Cardiac fibroblast (primary cell): ENCODE measurements around the gene CACNB4.
A peak's percentile ranks its signal among the peaks of the same experiment; 100 is the strongest.

Source experiments
- DNase-seq, 2 donors: peaks; one replicate each; pipeline versions ENCODE4 v3.0.0 to v3.0.0-alpha.2; 2010; ENCODE audit warnings: low read depth in 2 of 2
- H3K4me3 ChIP-seq, 2 donors: replicated peaks in 1 of 2; 1 replicate in 1 of 2; 2 replicates in 1 of 2; pipeline ENCODE4 v1.5.1; 2011; ENCODE audit warnings: low read depth in 2 of 2, low read length in 2 of 2, mild to moderate bottlenecking in 2 of 2, moderate library complexity in 1 of 2
- TF ChIP-seq, protein P1 (sequence below): IDR thresholded peaks from one replicate; pipeline ENCODE4 v1.5.1; 2011; ENCODE audit warnings: low read depth, mild to moderate bottlenecking, low read length, inconsistent platforms

CACNB4 gene

GRCh38 chr2:151830961-151831360, 267.9 kb downstream of the CACNB4 start:
- DNase-seq = no peak
- no peak overlapping the region for H3K4me3 ChIP-seq
- TF ChIP-seq, protein P1, sequence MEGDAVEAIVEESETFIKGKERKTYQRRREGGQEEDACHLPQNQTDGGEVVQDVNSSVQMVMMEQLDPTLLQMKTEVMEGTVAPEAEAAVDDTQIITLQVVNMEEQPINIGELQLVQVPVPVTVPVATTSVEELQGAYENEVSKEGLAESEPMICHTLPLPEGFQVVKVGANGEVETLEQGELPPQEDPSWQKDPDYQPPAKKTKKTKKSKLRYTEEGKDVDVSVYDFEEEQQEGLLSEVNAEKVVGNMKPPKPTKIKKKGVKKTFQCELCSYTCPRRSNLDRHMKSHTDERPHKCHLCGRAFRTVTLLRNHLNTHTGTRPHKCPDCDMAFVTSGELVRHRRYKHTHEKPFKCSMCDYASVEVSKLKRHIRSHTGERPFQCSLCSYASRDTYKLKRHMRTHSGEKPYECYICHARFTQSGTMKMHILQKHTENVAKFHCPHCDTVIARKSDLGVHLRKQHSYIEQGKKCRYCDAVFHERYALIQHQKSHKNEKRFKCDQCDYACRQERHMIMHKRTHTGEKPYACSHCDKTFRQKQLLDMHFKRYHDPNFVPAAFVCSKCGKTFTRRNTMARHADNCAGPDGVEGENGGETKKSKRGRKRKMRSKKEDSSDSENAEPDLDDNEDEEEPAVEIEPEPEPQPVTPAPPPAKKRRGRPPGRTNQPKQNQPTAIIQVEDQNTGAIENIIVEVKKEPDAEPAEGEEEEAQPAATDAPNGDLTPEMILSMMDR = no peak

- TF ChIP-seq, protein P1 = no peak
- DNase-seq = no peak
- peak overlapping the region; percentile 45 to 83 for H3K4me3 ChIP-seq
Observed at GRCh38 chr2:151828890-151829324, 269.9 kb downstream of the CACNB4 start.

GRCh38 chr2:151828143-151828889, 270.5 kb downstream of the CACNB4 start, which contains the start of gene ARL5A:
Gene ARL5A (minus strand): TSS chr2:151828421. CDS start chr2:151828176, 245 bp downstream.
- H3K4me3 ChIP-seq = peak within 1 kb of the TSS; percentile 83 to 92
- DNase-seq = peak; percentile 96 to 98
- TF ChIP-seq, protein P1 = no peak

DNA sequence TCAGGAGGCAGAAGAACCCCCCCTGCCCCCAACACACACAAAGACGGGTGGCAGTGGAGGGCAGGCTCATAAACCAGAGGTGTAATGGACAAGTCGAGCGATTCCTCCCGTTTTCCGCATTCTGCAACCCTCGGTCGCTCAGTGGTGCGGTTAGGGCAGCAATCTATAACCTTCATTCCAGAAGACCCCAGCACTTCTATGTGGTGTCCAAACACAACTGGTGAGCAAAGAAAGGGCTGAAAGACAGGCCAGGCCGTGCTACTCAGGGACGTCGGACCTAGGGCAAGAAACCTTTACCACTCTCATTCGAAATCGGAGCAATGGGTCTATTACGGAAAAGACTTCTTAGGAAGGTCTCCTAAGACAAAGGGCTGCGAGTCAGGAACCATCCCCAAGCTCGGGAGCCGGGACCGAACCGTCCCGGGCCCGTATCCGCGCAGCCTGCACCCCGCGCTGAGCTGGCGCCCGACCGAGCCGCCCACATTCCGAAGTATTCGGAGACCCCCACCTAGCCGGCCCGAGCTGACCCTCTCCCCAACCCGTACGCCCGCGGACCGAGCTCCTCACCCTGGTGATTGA, 271.2 kb downstream of the CACNB4 start:
- DNase-seq = peak; percentile 29 to 34
- peak overlapping the region; percentile 83 to 92 for H3K4me3 ChIP-seq
- TF ChIP-seq, protein P1 = no peak

DNA sequence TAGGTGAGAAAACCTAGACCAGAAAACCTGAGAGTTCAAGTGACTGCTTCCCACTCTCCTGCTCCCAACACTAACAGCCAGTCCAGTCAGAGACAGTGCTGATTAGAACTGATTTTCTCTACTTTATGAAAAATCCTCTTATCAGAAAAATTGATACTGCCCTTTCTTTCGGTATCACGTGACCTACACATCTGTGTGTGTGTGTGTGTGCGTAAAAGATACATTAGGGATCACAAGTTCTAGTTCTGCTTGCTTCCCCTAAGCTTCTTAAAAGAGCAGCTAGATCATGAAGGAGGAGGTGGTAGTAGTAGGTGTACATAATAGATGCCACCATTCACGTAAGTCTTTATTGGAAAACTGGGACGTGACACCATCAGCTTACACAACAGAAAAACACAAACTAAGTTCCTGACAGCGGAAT, 272.1 kb downstream of the CACNB4 start:
- peak overlapping the region; percentile 83 to 92 for H3K4me3 ChIP-seq
- peak; percentile 26 to 48 for DNase-seq
- TF ChIP-seq, protein P1 = no peak

- H3K4me3 ChIP-seq = no peak overlapping the region
- TF ChIP-seq, protein P1 = no peak
- DNase-seq = no peak
Observed at GRCh38 chr2:151824886-151825285, 274.0 kb downstream of the CACNB4 start.
